DMS114 treated with DMSO at 0.1 percent for 48 hours (cell line): ENCODE data around the gene WDR86.

Source experiments
- DNase-seq: peaks from one replicate; lab custom pipeline; 2025; ENCODE audit not compliant: unreplicated experiment; lab: John Stamatoyannopoulos, UW

Gene WDR86

GRCh38 chr7:151406886-151407583, 2.8 kb downstream of the WDR86 start:
- DNase-seq: no peak

- no peak for DNase-seq
Observed at GRCh38 chr7:151406051-151406875, 3.6 kb downstream of the WDR86 start.

- DNase-seq: no peak
Observed at GRCh38 chr7:151405588-151405987, 4.2 kb downstream of the WDR86 start.

GRCh38 chr7:151405056-151405455, 4.8 kb downstream of the WDR86 start:
- no peak for DNase-seq

- DNase-seq: no peak
Observed at GRCh38 chr7:151404216-151405011, 5.4 kb downstream of the WDR86 start.

- DNase-seq: no peak
Observed at GRCh38 chr7:151403764-151404163, 6.1 kb downstream of the WDR86 start.

- DNase-seq: no peak
Observed at GRCh38 chr7:151402029-151402835, 7.6 kb downstream of the WDR86 start.

- no peak for DNase-seq
Observed at GRCh38 chr7:151400626-151401315, 9.1 kb downstream of the WDR86 start.

- no peak for DNase-seq
Observed at GRCh38 chr7:151399906-151400305, 9.9 kb downstream of the WDR86 start.

- DNase-seq: no peak
Observed at GRCh38 chr7:151399305-151399601, 10.6 kb downstream of the WDR86 start.

- DNase-seq: no peak
Observed at GRCh38 chr7:151398446-151399304, 11.2 kb downstream of the WDR86 start.

- no peak for DNase-seq
Observed at GRCh38 chr7:151397026-151397425, 12.8 kb downstream of the WDR86 start.

GRCh38 chr7:151396328-151396970, 13.4 kb downstream of the WDR86 start:
- DNase-seq: no peak

- DNase-seq: no peak
Observed at GRCh38 chr7:151395036-151395367, 14.8 kb downstream of the WDR86 start.

- DNase-seq: no peak
Observed at GRCh38 chr7:151394076-151395035, 15.5 kb downstream of the WDR86 start.

- no peak for DNase-seq
Observed at GRCh38 chr7:151393031-151393977, 16.5 kb downstream of the WDR86 start.

- no peak for DNase-seq
Observed at GRCh38 chr7:151392426-151392825, 17.4 kb downstream of the WDR86 start.
